A673 (cell line): ENCODE results near the gene DZANK1. TPM values are rescaled to one million over a fixed set of nuclear protein-coding genes. Genes with fewer than 3 reads are reported as not detected.

ENCODE experiments used
- BruUV-seq: library from RNA; stranded (reverse); fragments of 400-500 nt; replicated peaks from 2 replicates; lab custom pipeline; 2021; lab: Mats Ljungman, UMichigan
- CTCF ChIA-PET: fragments of 300-600 bp; sonication (Branson Sonifier 250); formaldehyde crosslinking; loops from one replicate; lab custom pipeline; 2022; ENCODE audit warnings: antibody characterized with exemption; lab: Charles Lee
- POLR2A ChIA-PET: fragments of 300-600 bp; sonication (Branson Sonifier 250); formaldehyde crosslinking; loops from one replicate; lab custom pipeline; 2022; ENCODE audit warnings: antibody characterized with exemption; ENCODE audit not compliant: low non-redundant PET; lab: Charles Lee
- DNase-seq: peaks from one replicate; pipeline ENCODE4 v3.0.0-alpha.2; 2015; ENCODE audit warnings: low spot score
- H3K27ac ChIP-seq: fragments of 200-600 bp; sonication (generic); 2 replicates; pipeline ENCODE4 v1.5.1; 2016; ENCODE audit warnings: mixed run types, low read depth, mild to moderate bottlenecking, mixed read lengths, antibody characterized with exemption, low read length; ENCODE audit not compliant: poor library complexity, severe bottlenecking
- H3K27me3 ChIP-seq: fragments of 200-600 bp; sonication (generic); replicated peaks from 2 replicates; pipeline ENCODE4 v1.6.1; 2017; ENCODE audit warnings: mixed run types, low read depth, mild to moderate bottlenecking, mixed read lengths, antibody characterized with exemption, low read length; ENCODE audit not compliant: insufficient read depth, poor library complexity
- H3K36me3 ChIP-seq: fragments of 200-600 bp; sonication (generic); 2 replicates; pipeline ENCODE4 v1.6.1; 2016; ENCODE audit warnings: mixed run types, mild to moderate bottlenecking, mixed read lengths, antibody characterized with exemption, low read length; ENCODE audit not compliant: insufficient read depth, poor library complexity, severe bottlenecking
- H3K4me1 ChIP-seq: fragments of 200-600 bp; sonication (generic); 2 replicates; pipeline ENCODE4 v1.6.1; 2017; ENCODE audit warnings: mixed run types, mild to moderate bottlenecking, mixed read lengths, antibody characterized with exemption, low read length; ENCODE audit not compliant: insufficient read depth, poor library complexity, severe bottlenecking
- H3K4me3 ChIP-seq: fragments of 200-600 bp; sonication (generic); 2 replicates; pipeline ENCODE4 v1.5.1; 2016; ENCODE audit warnings: low read depth, mixed run types, mild to moderate bottlenecking, mixed read lengths, low read length; ENCODE audit not compliant: poor library complexity, severe bottlenecking
- H3K9me3 ChIP-seq: fragments of 200-600 bp; sonication (generic); 2 replicates; pipeline ENCODE4 v1.6.1; 2016; ENCODE audit warnings: mixed run types, low read depth, mild to moderate bottlenecking, mixed read lengths, antibody characterized with exemption, low read length; ENCODE audit not compliant: poor library complexity, severe bottlenecking
- EZH2 ChIP-seq: fragments of 200-600 bp; sonication (generic); IDR thresholded peaks from 2 replicates; pipeline ENCODE4 v1.6.1; 2017; ENCODE audit warnings: borderline replicate concordance, low read depth, mild to moderate bottlenecking, mixed read lengths, antibody characterized with exemption, low read length; ENCODE audit not compliant: poor library complexity, severe bottlenecking
- intact Hi-C: fragments of 100-400 bp; cut with micrococcal nuclease; formaldehyde crosslinking; loops from one replicate; pipeline ENCODE4 v1.10.0; 2022; ENCODE audit not compliant: unreplicated experiment
- total RNA-seq: library from RNA; stranded (reverse); gene quantifications from 2 replicates; pipeline ENCODE4 v1.2.3, GENCODE V29; 2021
- TF ChIP-seq, protein P1 (sequence below): fragments of 300-800, 200-600 bp; sonication (generic); conservative IDR thresholded peaks from 2 replicates; pipeline ENCODE4 v1.5.1; 2017; ENCODE audit warnings: low read depth, mild to moderate bottlenecking, antibody characterized with exemption, low read length, moderate library complexity, mixed read lengths

Gene DZANK1
- total RNA-seq, 1 experiment from 2014 or later, result 3.9 TPM

DNA sequence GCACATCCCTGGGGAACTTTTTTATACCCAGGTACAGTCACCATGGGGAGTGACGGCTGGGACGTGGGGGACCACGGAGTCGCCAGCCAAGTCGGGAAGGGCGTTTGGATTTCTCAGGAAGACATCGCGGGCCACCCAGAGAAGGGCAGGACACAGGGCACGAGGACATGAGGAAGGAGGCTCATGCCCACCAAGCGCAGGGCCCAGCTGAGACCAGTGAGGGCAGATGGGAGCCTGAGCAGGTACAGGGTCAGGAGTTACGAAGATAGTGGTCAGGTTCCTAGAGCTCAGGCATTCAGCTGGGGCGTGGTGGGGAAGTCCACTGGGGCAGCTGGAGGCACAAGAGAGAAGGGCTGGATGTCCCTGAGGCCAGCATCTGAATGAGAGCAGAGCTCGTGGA, 103.9 kb downstream of the DZANK1 start:
- BruUV-seq, result no TSS peak
- H3K9me3 ChIP-seq, result no peaks in the 10 kb centered on the region
- no peaks in the 10 kb centered on the region for H3K27me3 ChIP-seq
- ChIA-PET POLR2A (no interaction called here), CTCF (no interaction called here)
- intact Hi-C loops, result no loop called here
- no peaks in the 10 kb centered on the region for H3K4me1 ChIP-seq
- no peak overlapping the region for H3K27ac ChIP-seq
- TF ChIP-seq, protein P1, sequence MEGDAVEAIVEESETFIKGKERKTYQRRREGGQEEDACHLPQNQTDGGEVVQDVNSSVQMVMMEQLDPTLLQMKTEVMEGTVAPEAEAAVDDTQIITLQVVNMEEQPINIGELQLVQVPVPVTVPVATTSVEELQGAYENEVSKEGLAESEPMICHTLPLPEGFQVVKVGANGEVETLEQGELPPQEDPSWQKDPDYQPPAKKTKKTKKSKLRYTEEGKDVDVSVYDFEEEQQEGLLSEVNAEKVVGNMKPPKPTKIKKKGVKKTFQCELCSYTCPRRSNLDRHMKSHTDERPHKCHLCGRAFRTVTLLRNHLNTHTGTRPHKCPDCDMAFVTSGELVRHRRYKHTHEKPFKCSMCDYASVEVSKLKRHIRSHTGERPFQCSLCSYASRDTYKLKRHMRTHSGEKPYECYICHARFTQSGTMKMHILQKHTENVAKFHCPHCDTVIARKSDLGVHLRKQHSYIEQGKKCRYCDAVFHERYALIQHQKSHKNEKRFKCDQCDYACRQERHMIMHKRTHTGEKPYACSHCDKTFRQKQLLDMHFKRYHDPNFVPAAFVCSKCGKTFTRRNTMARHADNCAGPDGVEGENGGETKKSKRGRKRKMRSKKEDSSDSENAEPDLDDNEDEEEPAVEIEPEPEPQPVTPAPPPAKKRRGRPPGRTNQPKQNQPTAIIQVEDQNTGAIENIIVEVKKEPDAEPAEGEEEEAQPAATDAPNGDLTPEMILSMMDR, result no peak
- TF ChIP-seq EZH2, result no peak
- H3K4me3 ChIP-seq, result no peak overlapping the region
- no peaks in the 10 kb centered on the region for H3K36me3 ChIP-seq
- DNase-seq, result no peak

DNA sequence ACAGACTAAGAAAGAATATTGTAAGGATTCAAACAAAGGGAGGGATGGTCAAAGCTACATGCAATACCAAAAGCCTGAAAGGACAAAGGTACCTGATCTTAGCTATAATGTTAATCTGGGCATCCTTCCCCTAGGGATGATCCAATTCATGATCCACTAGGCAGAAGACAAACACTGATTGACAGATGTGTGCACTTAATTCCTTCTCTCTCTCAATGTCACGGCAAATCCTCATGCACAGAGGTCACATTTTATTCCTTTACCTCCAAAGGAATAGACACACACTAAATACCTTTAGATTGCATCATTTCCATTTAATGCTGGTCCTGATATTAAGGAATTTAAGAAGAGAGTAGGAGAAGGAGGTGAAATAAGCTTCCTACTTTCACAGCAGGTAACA, 105.2 kb downstream of the DZANK1 start:
- no peaks in the 10 kb centered on the region for H3K36me3 ChIP-seq
- no peaks in the 10 kb centered on the region for H3K27me3 ChIP-seq
- no peaks in the 10 kb centered on the region for H3K9me3 ChIP-seq
- no peak for TF ChIP-seq EZH2
- TF ChIP-seq, protein P1, result no peak
- ChIA-PET CTCF (no interaction called here), POLR2A (no interaction called here)
- H3K4me3 ChIP-seq, result no peak overlapping the region
- intact Hi-C loops, result no loop called here
- no TSS peak for BruUV-seq
- H3K4me1 ChIP-seq, result no peaks in the 10 kb centered on the region
- H3K27ac ChIP-seq, result no peak overlapping the region
- DNase-seq, result no peak

DNA sequence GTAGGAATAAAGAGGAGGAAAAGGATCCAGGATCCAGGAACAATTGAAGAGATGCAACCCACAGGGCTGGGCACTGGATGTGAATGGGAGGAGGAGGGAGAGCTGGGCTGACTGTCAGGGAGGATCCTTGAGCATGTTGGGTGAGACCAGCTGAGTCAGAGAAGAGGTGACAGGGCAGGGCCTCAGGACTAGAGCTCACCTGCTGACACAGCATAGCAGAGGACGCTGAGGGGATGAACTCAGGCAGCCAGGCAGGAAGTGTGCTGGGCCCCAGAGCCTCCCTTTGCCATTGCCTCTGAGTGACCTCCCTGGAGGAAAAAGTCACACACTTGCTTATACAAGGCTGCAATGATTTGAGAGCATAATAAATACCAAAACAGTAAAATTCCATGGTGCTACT, 106.2 kb downstream of the DZANK1 start:
- no peaks in the 10 kb centered on the region for H3K9me3 ChIP-seq
- intact Hi-C loops, result no loop called here
- no peaks in the 10 kb centered on the region for H3K36me3 ChIP-seq
- no peak overlapping the region for H3K4me3 ChIP-seq
- no peaks in the 10 kb centered on the region for H3K27me3 ChIP-seq
- no TSS peak for BruUV-seq
- ChIA-PET POLR2A (no interaction called here), CTCF (no interaction called here)
- DNase-seq, result no peak
- TF ChIP-seq, protein P1, result no peak
- no peak for TF ChIP-seq EZH2
- H3K27ac ChIP-seq, result no peak overlapping the region
- H3K4me1 ChIP-seq, result no peaks in the 10 kb centered on the region
